ENCODE measurements around the gene COX6A2. TPM values are rescaled to one million over a fixed set of nuclear protein-coding genes. Genes with fewer than 3 reads are reported as not detected.

COX6A2 gene
- polyA plus RNA-seq, 1 donor from 2014 or later: not detected

DNA sequence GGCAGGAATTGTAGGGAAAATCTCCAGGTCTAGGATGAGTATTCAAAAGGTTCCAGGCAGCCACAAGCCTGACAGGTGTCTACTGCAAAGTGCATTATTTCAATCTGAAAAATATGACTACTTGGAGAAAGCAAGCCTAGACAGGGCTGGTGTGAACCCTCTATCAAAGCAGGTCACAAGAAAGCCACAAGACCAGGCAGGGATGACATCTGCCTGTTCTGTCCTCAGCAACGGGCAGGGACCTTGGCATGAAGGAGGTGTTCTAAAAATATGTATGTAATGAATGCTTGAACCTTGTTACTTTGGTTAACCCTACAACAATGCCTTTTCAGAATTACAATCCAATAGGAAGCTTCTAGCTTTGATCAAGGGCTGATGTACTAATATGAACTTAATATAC lies 1.2 kb upstream of the COX6A2 start:
- H3K4me2 ChIP-seq (ENCODE audit: low read length): no peak overlapping the region
- no peaks in the 10 kb centered on the region for H3K36me3 ChIP-seq (ENCODE audit: insufficient read depth, low read length)
- no peak overlapping the region for H3K27ac ChIP-seq (ENCODE audit: low read length)
- H3F3A ChIP-seq (ENCODE audit: insufficient read depth, low read length, poor library complexity, severe bottlenecking): no peaks in the 10 kb centered on the region
- no peaks in the 10 kb centered on the region for H3K27me3 ChIP-seq (ENCODE audit: insufficient read depth, low read depth, low read length)
- no peaks in the 10 kb centered on the region for H3K9me2 ChIP-seq (ENCODE audit: insufficient read depth, low read length)
- no peaks in the 10 kb centered on the region for H3K79me2 ChIP-seq (replicated peaks; ENCODE audit: insufficient read depth, low read length)
- no peaks in the 10 kb centered on the region for H4K20me1 ChIP-seq (ENCODE audit: insufficient read depth)
- H3K9me3 ChIP-seq (ENCODE audit: low read length): no peaks in the 10 kb centered on the region
- no peak overlapping the region for H2AFZ ChIP-seq (ENCODE audit: low read depth, low read length)
- no peak overlapping the region for H3K9ac ChIP-seq (ENCODE audit: low read length)
- no peak overlapping the region for H3K4me3 ChIP-seq (ENCODE audit: low read length)
- TF ChIP-seq RAD21 (conservative IDR thresholded peaks at IDR 0.05) (no peak), POLR2AphosphoS5 (IDR thresholded peaks at IDR 0.05) (no peak), MXI1 (conservative IDR thresholded peaks at IDR 0.05; ENCODE audit: poor library complexity, severe bottlenecking) (no peak)

GRCh38 chr16:31428638-31429247 lies 583 bp upstream of the COX6A2 start:
- no peaks in the 10 kb centered on the region for H3K9me3 ChIP-seq (ENCODE audit: low read length)
- no peaks in the 10 kb centered on the region for H3K27me3 ChIP-seq (ENCODE audit: insufficient read depth, low read depth, low read length)
- H3F3A ChIP-seq (ENCODE audit: insufficient read depth, low read length, poor library complexity, severe bottlenecking): no peaks in the 10 kb centered on the region
- H2AFZ ChIP-seq (ENCODE audit: low read depth, low read length): no peak overlapping the region
- no peak overlapping the region for H3K4me2 ChIP-seq (ENCODE audit: low read length)
- no peaks in the 10 kb centered on the region for H3K9me2 ChIP-seq (ENCODE audit: insufficient read depth, low read length)
- no peak for TF ChIP-seq EZH2 (IDR thresholded peaks at IDR 0.05; ENCODE audit: borderline replicate concordance, insufficient read depth, low read length, poor library complexity, severe bottlenecking)
- TF ChIP-seq TAF1 (IDR thresholded peaks at IDR 0.05; ENCODE audit: low read depth): no peak
- TF ChIP-seq SMC3 (conservative IDR thresholded peaks at IDR 0.05; ENCODE audit: poor library complexity): no peak
- TF ChIP-seq RAD21 (conservative IDR thresholded peaks at IDR 0.05): no peak
- TF ChIP-seq EP300 (conservative IDR thresholded peaks at IDR 0.05; ENCODE audit: poor library complexity, severe bottlenecking): no peak
- TF ChIP-seq MXI1 (conservative IDR thresholded peaks at IDR 0.05; ENCODE audit: poor library complexity, severe bottlenecking): no peak
- no peak for TF ChIP-seq REST (IDR thresholded peaks at IDR 0.05; ENCODE audit: borderline replicate concordance)
- no peak for TF ChIP-seq POLR2AphosphoS5 (IDR thresholded peaks at IDR 0.05)
- no peak for TF ChIP-seq CTCF (IDR thresholded peaks at IDR 0.05; ENCODE audit: poor library complexity, severe bottlenecking)
- no peak overlapping the region for H3K9ac ChIP-seq (ENCODE audit: low read length)
- no peaks in the 10 kb centered on the region for H4K20me1 ChIP-seq (ENCODE audit: insufficient read depth)
- no peaks in the 10 kb centered on the region for H3K36me3 ChIP-seq (ENCODE audit: insufficient read depth, low read length)
- no peak overlapping the region for H3K4me3 ChIP-seq (ENCODE audit: low read length)
- no peaks in the 10 kb centered on the region for H3K79me2 ChIP-seq (replicated peaks; ENCODE audit: insufficient read depth, low read length)
- no peak overlapping the region for H3K27ac ChIP-seq (ENCODE audit: low read length)

All from neural cell (in vitro differentiated cells).